ENCODE data around the gene ALKBH3. TPM values are rescaled to one million over a fixed set of nuclear protein-coding genes. Genes with fewer than 3 reads are reported as not detected.

ALKBH3 gene
- total RNA-seq, 1 experiment from 2014 or later: 36.7 TPM

DNA sequence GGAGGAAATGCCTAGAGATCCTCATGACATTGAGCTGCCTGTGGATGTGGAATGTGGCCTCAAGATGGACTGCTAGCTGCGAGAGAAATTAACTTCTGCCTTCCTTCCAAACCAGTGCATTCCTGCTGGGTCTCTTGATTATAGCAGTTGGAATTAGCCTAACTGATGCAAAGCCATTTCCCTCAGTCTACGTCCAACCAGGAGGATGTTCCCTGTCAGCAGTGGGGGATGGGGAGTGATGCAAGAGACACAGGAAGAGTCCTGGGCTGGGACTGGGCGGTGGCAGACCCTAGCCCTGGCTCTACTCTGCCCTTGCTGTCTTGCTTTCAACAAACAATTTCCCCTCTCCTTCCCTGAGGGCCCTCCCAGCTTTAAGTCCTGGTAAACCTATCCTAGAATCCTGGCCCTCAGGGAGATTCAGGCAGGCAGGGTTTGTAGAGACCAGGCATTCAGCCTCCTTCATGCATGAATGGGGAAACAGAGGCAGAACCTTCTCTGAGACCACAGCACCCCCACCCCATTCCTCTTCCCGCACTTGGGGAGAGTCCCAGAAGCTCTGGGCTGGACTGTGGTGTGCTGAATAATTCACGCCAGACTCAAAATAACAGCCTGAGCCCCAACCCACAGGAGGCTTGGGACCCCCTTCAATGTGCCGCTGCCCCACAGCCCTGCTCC is 78.8 kb downstream of the ALKBH3 start:
- ChIA-PET POLR2A (no interaction called here), RAD21 (ENCODE audit: low non-redundant PET in 1 of 2, low total read pairs in 2 of 2, uncharacterized antibody in 2 of 2, unreplicated experiment in 2 of 2) (no interaction called here), CTCF (interaction anchor here (1.8 kb wide), 1 partner anchor 14 kb away, joined by 5 read pairs; no protein-coding TSS in a partner anchor)
- Histone ChIP-seq H3K4me3 (replicated peaks in 1 of 2; ENCODE audit: low read depth in 1 of 2, low read length in 2 of 2) (no peak overlapping the region), H2AFZ (ENCODE audit: low read depth, low read length, poor library complexity, severe bottlenecking) (no peak overlapping the region), H3K9me3 (ENCODE audit: control insufficient read depth in 1 of 2, insufficient read depth in 1 of 2, low read depth in 1 of 2, low read length in 2 of 2) (0 out of 4 replicates have a peak, but pooled peaks cover 0 to 6% of the 10 kb centered on the region in 2 experiments), H3K4me1 (ENCODE audit: control insufficient read depth in 1 of 2, insufficient read depth in 2 of 2, low read length in 2 of 2) (no peaks in the 10 kb centered on the region), H4K20me1 (ENCODE audit: insufficient read depth) (no peaks in the 10 kb centered on the region), H3K27ac (ENCODE audit: low read depth, low read length) (no peak overlapping the region), H3K79me2 (ENCODE audit: insufficient read depth, low read length) (no peaks in the 10 kb centered on the region), H3K9me2 (ENCODE audit: insufficient read depth) (no peaks in the 10 kb centered on the region), H3K36me3 (ENCODE audit: control insufficient read depth in 1 of 2, insufficient read depth in 2 of 2, low read length in 2 of 2) (no peaks in the 10 kb centered on the region), H3K27me3 (ENCODE audit: insufficient read depth, low read length) (peaks cover 7% of the 10 kb centered on the region), H3K9ac (ENCODE audit: low read length) (no peak overlapping the region), H3K4me2 (ENCODE audit: low read length) (no peak overlapping the region)
- ATAC-seq: no peak
- no TSS peak for BruUV-seq (replicated peaks)
- DNase-seq (ENCODE audit: low read depth, low spot score): no peak
- intact Hi-C loops (cut with micrococcal nuclease): no loop called here
- no peak for TF ChIP-seq SIN3A (IDR thresholded peaks at IDR 0.05; ENCODE audit: low read depth)
- TF ChIP-seq POLR2AphosphoS5 (IDR thresholded peaks at IDR 0.05; ENCODE audit: low read depth, low read length): no peak
- TF ChIP-seq EGR1 (IDR thresholded peaks at IDR 0.05; ENCODE audit: low read depth): no peak
- no peak for TF ChIP-seq JUND (IDR thresholded peaks at IDR 0.05)

DNA sequence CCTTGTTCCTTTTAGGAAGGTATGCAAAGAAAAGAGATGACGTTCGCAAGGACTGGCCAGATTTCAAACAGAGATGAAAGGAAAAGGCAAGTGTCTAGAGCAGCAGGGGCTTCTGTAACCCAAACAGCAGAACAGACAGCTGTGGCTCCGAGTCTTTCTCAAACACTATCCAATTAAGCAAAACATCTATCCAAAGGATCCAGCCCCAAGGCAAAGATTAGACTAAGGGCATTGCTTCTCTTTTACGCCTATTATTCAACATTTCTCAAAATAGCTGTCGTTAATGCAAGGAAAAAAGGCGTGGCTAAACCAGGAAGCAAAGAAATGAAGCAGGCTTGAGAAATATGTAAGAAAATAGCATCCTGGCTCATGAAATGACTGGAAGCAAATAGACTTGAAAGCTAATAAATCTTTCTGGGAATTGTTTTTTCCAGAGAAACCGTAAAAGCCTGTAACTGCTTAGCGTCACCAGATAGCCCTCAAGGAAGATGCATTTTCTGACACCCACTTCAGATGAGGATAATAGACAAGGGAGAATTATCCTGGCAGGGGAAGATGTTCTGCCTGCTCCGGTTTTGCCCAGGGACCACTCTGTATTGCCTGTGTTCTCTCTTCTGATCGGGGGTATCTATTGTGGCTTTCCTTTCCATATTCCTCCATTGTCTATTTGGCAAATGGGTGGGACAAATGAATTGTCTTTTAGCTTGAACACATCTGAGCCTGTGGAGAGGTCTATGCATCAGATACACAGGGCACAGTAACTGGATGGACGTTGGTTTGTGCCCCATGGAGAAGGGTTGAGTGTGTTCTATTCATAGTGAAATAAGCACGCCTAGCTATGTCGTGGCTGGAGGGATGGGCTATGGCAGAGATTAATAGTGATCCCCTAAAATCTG is 82.0 kb downstream of the ALKBH3 start:
- H3K9me2 ChIP-seq (ENCODE audit: insufficient read depth): no peaks in the 10 kb centered on the region
- no peak overlapping the region for H3K4me3 ChIP-seq (replicated peaks in 1 of 2; ENCODE audit: low read depth in 1 of 2, low read length in 2 of 2)
- H4K20me1 ChIP-seq (ENCODE audit: insufficient read depth): no peaks in the 10 kb centered on the region
- no peak for ATAC-seq
- DNase-seq (ENCODE audit: low read depth, low spot score): no peak
- no peak overlapping the region for H2AFZ ChIP-seq (ENCODE audit: low read depth, low read length, poor library complexity, severe bottlenecking)
- H3K27ac ChIP-seq (ENCODE audit: low read depth, low read length): no peak overlapping the region
- no peaks in the 10 kb centered on the region for H3K36me3 ChIP-seq (ENCODE audit: control insufficient read depth in 1 of 2, insufficient read depth in 2 of 2, low read length in 2 of 2)
- ChIA-PET CTCF (interaction anchor here (0.6 kb wide), 1 partner anchor 25 kb away, joined by 3 read pairs; no protein-coding TSS in a partner anchor), RAD21 (ENCODE audit: low non-redundant PET in 1 of 2, low total read pairs in 2 of 2, uncharacterized antibody in 2 of 2, unreplicated experiment in 2 of 2) (no interaction called here), POLR2A (no interaction called here)
- H3K9me3 ChIP-seq (ENCODE audit: control insufficient read depth in 1 of 2, insufficient read depth in 1 of 2, low read depth in 1 of 2, low read length in 2 of 2): 0 out of 4 replicates have a peak, but pooled peaks cover 0 to 6% of the 10 kb centered on the region in 2 experiments
- H3K27me3 ChIP-seq (ENCODE audit: insufficient read depth, low read length): peaks cover 7% of the 10 kb centered on the region
- no peaks in the 10 kb centered on the region for H3K4me1 ChIP-seq (ENCODE audit: control insufficient read depth in 1 of 2, insufficient read depth in 2 of 2, low read length in 2 of 2)
- H3K4me2 ChIP-seq (ENCODE audit: low read length): no peak overlapping the region
- intact Hi-C loops (cut with micrococcal nuclease): no loop called here
- BruUV-seq (replicated peaks): no TSS peak
- no peaks in the 10 kb centered on the region for H3K79me2 ChIP-seq (ENCODE audit: insufficient read depth, low read length)
- no peak overlapping the region for H3K9ac ChIP-seq (ENCODE audit: low read length)
- TF ChIP-seq REST (IDR thresholded peaks at IDR 0.05; ENCODE audit: low read depth): no peak
- TF ChIP-seq FOSL1 (IDR thresholded peaks at IDR 0.05; ENCODE audit: low read depth): no peak
- no peak for TF ChIP-seq CBX3 (IDR thresholded peaks at IDR 0.05; ENCODE audit: low read depth)
- no peak for TF ChIP-seq MAX (IDR thresholded peaks at IDR 0.05)
- TF ChIP-seq RAD21 (IDR thresholded peaks at IDR 0.05; ENCODE audit: low read depth): no peak
- TF ChIP-seq ELF1 (IDR thresholded peaks at IDR 0.05; ENCODE audit: borderline replicate concordance, low read depth): no peak
- no peak for TF ChIP-seq JUND (IDR thresholded peaks at IDR 0.05)
- TF ChIP-seq, protein P1, sequence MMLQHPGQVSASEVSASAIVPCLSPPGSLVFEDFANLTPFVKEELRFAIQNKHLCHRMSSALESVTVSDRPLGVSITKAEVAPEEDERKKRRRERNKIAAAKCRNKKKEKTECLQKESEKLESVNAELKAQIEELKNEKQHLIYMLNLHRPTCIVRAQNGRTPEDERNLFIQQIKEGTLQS (IDR thresholded peaks at IDR 0.05): no peak
- TF ChIP-seq EGR1 (IDR thresholded peaks at IDR 0.05; ENCODE audit: low read depth): no peak
- TF ChIP-seq ZBTB33 (IDR thresholded peaks at IDR 0.05; ENCODE audit: extremely low read depth, insufficient replicate concordance, low read length): no peak
